Renal pelvis (tissue), 4 donors: Measurements from ENCODE around the gene RPUSD4. TPM values are rescaled to one million over a fixed set of nuclear protein-coding genes. Genes with fewer than 3 reads are reported as not detected.
A peak's percentile ranks its signal among the peaks of the same experiment; 100 is the strongest.

Experiments
- DNase-seq: peaks from one replicate; pipeline ENCODE4 v3.0.0-alpha.2; 2013
- polyA plus RNA-seq, 3 donors: library from polyadenylated mRNA; unstranded; fragments of 120-200 nt; gene quantifications; one replicate each; pipeline ENCODE4 v1.2.1, GENCODE V29; 2013; ENCODE audit not compliant: insufficient read length in 3 of 3

RPUSD4 gene
- polyA plus RNA-seq, 3 donors, result 30.1 to 39.5 (median 38.7) TPM

- DNase-seq, result no peak
Observed at GRCh38 chr11:126216526-126217305, 5.3 kb upstream of the RPUSD4 start.

DNA sequence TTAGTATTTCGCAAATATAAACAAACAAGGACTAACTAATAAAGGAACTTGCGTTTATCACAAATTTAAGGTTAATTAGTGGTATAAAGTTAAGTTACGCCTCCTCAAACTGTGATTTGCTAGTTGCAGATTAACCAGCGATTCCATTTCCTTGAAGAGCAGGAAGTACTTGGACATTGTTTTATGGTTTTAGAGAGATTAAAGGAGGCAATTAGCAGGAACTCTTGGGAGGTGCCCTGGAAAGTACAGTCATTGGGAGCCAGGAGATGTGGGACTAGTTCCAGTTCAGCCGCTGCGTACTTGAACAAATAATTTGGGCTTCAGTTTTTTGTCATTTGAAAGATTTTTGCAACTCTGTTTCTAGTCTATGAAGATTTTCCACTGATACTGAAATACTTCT is 3.4 kb upstream of the RPUSD4 start:
- DNase-seq, result no peak

- no peak for DNase-seq
Observed at GRCh38 chr11:126214441-126214840, 3.0 kb upstream of the RPUSD4 start.

DNA sequence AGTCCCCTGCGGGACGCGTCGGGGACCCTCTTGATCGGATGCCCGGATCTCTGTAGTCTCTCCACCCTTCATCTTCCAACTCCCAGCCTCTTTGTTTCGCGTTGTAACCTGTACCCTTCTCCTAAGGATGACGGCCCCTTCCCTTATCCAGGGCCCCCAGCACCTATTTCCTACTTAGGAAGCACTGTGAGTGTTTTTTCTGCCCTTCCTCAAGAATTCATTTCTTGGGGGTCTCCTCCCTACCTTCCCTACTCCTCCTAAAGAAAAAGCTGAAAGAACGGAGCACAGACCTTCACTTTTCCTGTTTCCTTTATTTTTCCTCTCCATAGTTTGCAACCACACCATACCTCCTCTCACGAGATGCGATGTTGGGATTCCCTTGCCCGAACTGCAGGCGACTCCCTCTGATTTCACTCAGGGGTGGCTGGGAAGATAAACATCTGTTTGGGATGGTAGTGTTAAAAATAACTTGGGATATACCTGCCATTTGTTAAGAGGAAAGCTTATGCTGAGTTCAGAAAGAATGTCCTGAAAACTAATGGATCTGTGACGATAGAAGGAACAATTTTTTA is 725 bp upstream of the RPUSD4 start:
- DNase-seq, result no peak

GRCh38 chr11:126210871-126211235 is 597 bp downstream of the RPUSD4 start:
- DNase-seq, result no peak

DNA sequence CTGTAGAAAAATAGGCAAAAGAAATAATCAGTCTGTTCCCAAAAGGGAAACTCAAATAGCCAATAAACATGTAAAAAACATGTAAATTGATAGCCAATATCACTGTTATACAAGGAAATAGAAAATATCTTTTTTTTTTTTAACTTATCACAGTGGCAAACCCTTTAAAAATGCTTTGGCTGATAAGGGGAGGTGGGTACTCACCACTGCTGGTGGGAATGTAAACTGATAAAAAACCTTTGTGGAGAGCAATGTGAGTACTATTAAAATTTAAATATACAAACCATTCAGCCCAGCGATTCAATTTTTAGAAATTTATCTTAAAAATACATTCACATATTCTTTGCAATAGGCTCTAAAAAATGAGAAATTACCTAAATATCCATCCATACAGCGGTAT is 3.6 kb downstream of the RPUSD4 start:
- DNase-seq, result no peak

DNA sequence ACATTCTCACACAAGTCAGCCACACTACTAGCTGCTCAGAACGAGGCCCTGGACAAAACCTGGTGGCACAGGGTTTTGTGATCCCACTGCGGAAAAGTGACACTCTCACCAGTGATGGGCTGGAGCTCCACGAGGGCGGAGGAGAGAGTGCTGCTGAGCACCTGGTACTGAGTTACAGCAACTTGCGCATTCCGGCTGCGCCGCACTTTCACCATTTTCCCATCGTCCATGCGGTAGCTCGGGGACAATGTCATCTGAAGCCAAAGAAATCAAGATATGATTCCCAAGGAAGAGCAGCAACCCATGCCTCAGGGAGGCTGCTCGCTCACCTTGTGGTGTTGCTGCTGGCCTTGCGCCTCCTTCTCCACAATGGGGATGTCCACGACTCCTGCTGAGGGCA is 6.1 kb downstream of the RPUSD4 start:
- DNase-seq, result no peak

DNA sequence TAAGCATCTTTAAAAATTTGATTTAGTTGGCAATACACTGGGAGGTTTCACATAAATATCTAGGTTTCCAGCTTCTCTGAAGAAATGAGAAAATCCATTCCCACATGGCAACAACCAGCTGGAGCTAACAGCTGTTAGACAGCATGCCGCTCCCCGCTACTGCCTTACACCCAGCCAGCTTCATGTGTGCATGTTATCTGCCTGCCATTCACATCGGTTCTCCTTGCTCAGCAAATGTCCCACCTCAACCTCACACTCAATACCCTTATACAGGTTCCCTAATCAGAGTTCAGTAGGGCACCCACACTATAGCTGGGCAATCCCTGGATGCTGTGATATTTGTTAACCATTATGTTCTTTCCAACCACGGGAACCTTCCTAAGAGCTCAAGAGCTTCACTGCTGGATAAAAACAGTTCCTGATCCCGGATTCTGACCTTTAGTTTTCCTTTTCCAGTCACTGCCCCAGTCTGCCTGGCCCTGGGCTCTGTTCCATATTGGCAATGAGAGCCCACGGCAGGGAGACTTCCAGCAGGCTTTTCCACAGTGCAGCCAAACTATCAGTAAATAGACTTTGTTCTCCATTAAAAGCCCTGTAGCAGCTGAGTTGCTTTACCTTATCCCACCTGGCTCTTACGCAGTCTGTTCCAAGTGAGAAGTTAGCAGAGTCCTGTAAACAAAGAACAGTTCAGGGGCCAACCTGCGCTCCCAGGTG is 8.6 kb downstream of the RPUSD4 start:
- no peak for DNase-seq

- DNase-seq, result no peak
Observed at GRCh38 chr11:126198648-126199047, 12.8 kb downstream of the RPUSD4 start.

DNA sequence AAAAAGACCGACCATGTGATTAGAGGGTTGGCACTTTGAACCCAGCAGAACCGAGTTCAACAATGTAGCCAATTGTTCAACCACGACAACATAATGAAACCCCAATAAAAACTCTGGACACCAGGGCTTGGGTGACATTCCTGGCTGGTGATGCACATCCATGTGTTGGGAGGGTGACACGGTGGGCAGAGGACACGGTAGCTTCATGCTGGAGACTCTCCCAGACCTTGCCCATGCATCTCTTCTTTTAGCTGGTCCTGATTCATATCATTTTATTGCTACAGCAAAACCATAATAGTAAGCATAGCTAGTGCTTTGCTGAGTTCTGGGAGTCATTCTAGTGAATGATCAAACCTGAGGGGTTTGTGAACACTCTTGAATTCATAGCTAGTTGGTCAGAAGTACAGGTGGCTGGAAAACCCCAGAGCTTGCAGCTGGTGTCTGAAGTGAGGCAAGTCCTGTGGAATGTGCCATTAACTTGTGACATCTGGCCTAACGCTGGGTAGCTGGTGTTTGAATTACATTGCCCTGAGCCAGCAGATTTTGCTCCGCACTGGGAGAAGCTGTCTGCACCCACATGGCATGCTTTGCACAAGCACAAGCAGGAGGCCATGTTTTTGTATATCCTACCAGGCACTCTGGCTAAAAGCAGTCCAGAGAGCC is 14.0 kb downstream of the RPUSD4 start:
- no peak for DNase-seq

GRCh38 chr11:126195119-126195518 is 16.3 kb downstream of the RPUSD4 start:
- no peak for DNase-seq

- DNase-seq, result peak; percentile 33
Observed at GRCh38 chr11:126194121-126194543, 17.3 kb downstream of the RPUSD4 start.

GRCh38 chr11:126193038-126193478 is 18.4 kb downstream of the RPUSD4 start:
- no peak for DNase-seq

GRCh38 chr11:126192361-126192760 is 19.1 kb downstream of the RPUSD4 start:
- DNase-seq, result no peak

- no peak for DNase-seq
Observed at GRCh38 chr11:126191379-126192073, 19.9 kb downstream of the RPUSD4 start.

GRCh38 chr11:126190792-126191191 is 20.7 kb downstream of the RPUSD4 start:
- DNase-seq, result no peak

DNA sequence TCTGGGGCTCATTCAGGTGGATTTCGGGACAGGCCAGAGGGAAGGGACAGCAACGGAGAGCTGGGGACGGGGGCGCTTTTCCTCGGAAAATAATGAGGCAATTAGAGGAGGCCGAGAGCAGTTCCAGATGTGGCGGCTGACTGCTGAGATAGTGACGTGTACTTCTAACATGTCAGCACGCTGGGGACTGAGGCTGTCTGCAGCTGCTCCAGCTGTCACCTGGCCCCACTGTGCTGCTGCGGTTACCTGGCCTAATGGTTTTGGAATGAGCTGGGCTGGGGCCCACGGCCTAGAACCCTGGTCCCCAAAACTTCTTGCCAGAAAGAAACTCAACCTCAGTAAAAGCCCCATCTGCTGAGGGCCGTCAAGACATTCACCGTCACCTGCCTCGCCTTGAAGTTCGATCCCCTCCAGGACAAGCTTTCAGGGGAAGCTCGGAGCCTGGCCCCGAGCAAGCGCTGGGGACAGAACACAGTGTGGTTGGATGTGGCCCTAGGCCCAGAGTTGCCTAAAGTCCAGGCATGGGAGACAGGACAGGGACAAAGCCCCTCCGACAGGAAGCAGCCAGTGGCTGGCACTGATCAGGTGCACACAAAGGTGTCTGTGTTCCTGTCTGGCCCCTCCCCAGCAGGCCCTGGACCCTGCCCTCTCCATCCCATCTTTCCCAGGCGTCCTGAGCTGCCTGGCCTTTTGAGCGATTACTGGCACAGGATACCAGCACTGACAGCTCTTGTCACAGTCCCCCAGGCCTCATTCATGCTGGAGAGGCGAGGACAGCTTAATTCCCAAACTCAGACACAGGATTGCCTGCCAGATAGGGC is 22.1 kb downstream of the RPUSD4 start:
- no peak for DNase-seq

- DNase-seq, result no peak
Observed at GRCh38 chr11:126188332-126189108, 22.9 kb downstream of the RPUSD4 start.

DNA sequence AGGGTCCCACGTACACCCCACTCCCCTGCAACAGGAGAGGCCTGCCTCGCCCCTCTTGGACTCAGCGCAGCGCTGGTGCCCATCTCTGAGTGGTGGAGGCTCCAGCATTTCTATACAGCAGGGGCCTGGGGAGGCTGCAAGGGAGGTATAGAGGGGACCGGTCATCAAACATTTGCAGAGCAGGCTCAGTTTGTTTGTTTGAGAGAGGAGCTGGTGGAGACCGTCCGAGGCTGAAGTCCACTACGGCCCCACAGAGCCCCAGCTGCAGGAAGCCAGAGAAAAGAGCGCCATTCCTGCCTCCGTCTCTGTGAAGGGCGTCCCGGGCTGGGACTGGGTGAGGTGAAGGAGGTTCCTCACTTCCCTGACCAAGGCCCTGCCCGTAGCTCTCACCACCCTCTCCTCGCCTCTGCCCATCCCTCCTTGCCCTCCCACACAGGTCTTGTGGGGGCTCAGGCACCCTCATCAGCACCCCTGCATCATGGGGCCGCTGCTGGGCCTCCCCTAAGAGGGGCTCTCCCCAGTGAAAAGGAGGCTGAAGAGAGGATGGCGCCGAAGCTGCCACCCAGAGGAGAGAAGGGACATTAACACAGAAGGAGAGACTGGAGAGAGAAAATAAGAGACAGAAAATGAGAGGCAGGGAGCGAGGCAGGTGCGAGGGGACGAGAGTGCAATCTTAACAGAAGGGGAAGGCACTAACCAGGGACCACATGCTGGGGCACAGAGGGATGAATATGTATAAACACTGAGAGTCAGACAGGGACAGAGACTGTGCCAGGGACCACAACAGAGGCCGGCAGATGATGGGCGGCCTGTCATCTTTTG is 24.5 kb downstream of the RPUSD4 start:
- DNase-seq, result no peak
